Activated CD4-positive, alpha-beta memory T cell treated with anti-CD3 and anti-CD28 coated beads for 36 hours (primary cell): Measurements from ENCODE around the gene ANKRD30A. TPM values are rescaled to one million over a fixed set of nuclear protein-coding genes. Genes with fewer than 3 reads are reported as not detected.
"Not testable (repeated sequence)": the region's sequence is repeated elsewhere in the genome, so short reads cannot be mapped to it uniquely, and the experiment has no call there.

ENCODE experiments used
- CTCF ChIA-PET: fragments of 350-600 bp; sonication (Branson Sonifier 250); formaldehyde crosslinking; loops from one replicate; lab custom pipeline; 2021; ENCODE audit warnings: antibody characterized with exemption, inconsistent platforms; lab: Charles Lee
- POLR2A ChIA-PET: fragments of 350-600 bp; sonication (Branson Sonifier 250); formaldehyde crosslinking; loops from one replicate; lab custom pipeline; 2021; ENCODE audit warnings: antibody characterized with exemption; lab: Charles Lee
- DNase-seq: peaks from one replicate; pipeline ENCODE4 v3.0.0-alpha.2; 2020
- H3K27ac Mint-ChIP-seq: one replicate; pipeline ENCODE4 v1.8.0; 2021; ENCODE audit warnings: mixed read lengths
- H3K27me3 Mint-ChIP-seq: one replicate; pipeline ENCODE4 v1.8.0; 2021; ENCODE audit warnings: mixed read lengths
- H3K36me3 Mint-ChIP-seq: one replicate; pipeline ENCODE4 v1.8.0; 2021; ENCODE audit warnings: mixed read lengths
- H3K4me1 Mint-ChIP-seq: one replicate; pipeline ENCODE4 v1.8.0; 2021; ENCODE audit warnings: low read depth, mixed read lengths
- H3K4me3 Mint-ChIP-seq: one replicate; pipeline ENCODE4 v1.8.0; 2021; ENCODE audit warnings: mild to moderate bottlenecking, mixed read lengths
- H3K9me3 Mint-ChIP-seq: one replicate; pipeline ENCODE4 v1.8.0; 2021; ENCODE audit warnings: mixed read lengths
- intact Hi-C: fragments of 100-400 bp; cut with micrococcal nuclease; formaldehyde crosslinking; loops from one replicate; pipeline ENCODE4 v1.15.1; 2023
- total RNA-seq, 2 experiments: library from RNA; stranded (reverse); gene quantifications; one replicate each; pipeline ENCODE4 v1.2.3, GENCODE V29; 2021

The ANKRD30A gene
- total RNA-seq, 2 experiments from 2014 or later, result not detected

- H3K27me3 Mint-ChIP-seq, POLR2A ChIA-PET, H3K27ac Mint-ChIP-seq, CTCF ChIA-PET, intact Hi-C loops, H3K36me3 Mint-ChIP-seq, H3K4me1 Mint-ChIP-seq, DNase-seq, H3K4me3 Mint-ChIP-seq: not testable (repeated sequence)
- peaks cover 10% of the 10 kb centered on the region for H3K9me3 Mint-ChIP-seq
These were observed 275.4 kb downstream of the ANKRD30A start for GRCh38 chr10:37400774-37401173.

GRCh38 chr10:37401225-37401624 lies 275.8 kb downstream of the ANKRD30A start:
- H3K9me3 Mint-ChIP-seq, result peaks cover 10% of the 10 kb centered on the region
- H3K4me3 Mint-ChIP-seq, result no peak overlapping the region
- ChIA-PET CTCF (no interaction called here), POLR2A (no interaction called here)
- no peaks in the 10 kb centered on the region for H3K36me3 Mint-ChIP-seq
- intact Hi-C loops, result no loop called here
- no peak overlapping the region for H3K27ac Mint-ChIP-seq
- H3K27me3 Mint-ChIP-seq, result no peaks in the 10 kb centered on the region
- H3K4me1 Mint-ChIP-seq, result no peaks in the 10 kb centered on the region
- DNase-seq, result no peak

- intact Hi-C loops, result no loop called here
- peaks cover 2% of the 10 kb centered on the region for H3K36me3 Mint-ChIP-seq
- H3K4me1 Mint-ChIP-seq, result no peaks in the 10 kb centered on the region
- ChIA-PET CTCF (no interaction called here), POLR2A (no interaction called here)
- no peak for DNase-seq
- peaks cover 15% of the 10 kb centered on the region for H3K9me3 Mint-ChIP-seq
- H3K27ac Mint-ChIP-seq, result no peak overlapping the region
- H3K4me3 Mint-ChIP-seq, result no peak overlapping the region
- no peaks in the 10 kb centered on the region for H3K27me3 Mint-ChIP-seq
These were observed 278.4 kb downstream of the ANKRD30A start for GRCh38 chr10:37403776-37404175.
